GM21786 (cell line): ENCODE results near the gene FAM110C.
"Not testable (repeated sequence)": the region's sequence is repeated elsewhere in the genome, so short reads cannot be mapped to it uniquely, and the experiment has no call there.

Source experiments
- ATAC-seq: cut with Tn5 transposase; IDR thresholded peaks from one replicate; pipeline ENCODE4 v1.9.1; 2021; ENCODE audit not compliant: unreplicated experiment

FAM110C gene

GRCh38 chr2:46471-47345 lies at the start of gene FAM110C:
Gene FAM110C (minus strand): TSS chr2:46505. CDS start chr2:46385, 120 bp downstream.
- ATAC-seq = no peak

GRCh38 chr2:92326-92725 lies 46.0 kb upstream of the FAM110C start:
- ATAC-seq = no peak

- ATAC-seq = no peak
Observed at GRCh38 chr2:90645-91312, 44.5 kb upstream of the FAM110C start.

GRCh38 chr2:85761-86160 lies 39.5 kb upstream of the FAM110C start:
- ATAC-seq = no peak

- ATAC-seq = no peak
Observed at GRCh38 chr2:84121-84520, 37.8 kb upstream of the FAM110C start.

GRCh38 chr2:80971-81736 lies 34.8 kb upstream of the FAM110C start:
- no peak for ATAC-seq

- no peak for ATAC-seq
Observed at GRCh38 chr2:80378-80777, 34.1 kb upstream of the FAM110C start.

- no peak for ATAC-seq
Observed at GRCh38 chr2:71309-72035, 25.2 kb upstream of the FAM110C start.

- no peak for ATAC-seq
Observed at GRCh38 chr2:69366-70344, 23.4 kb upstream of the FAM110C start.

- not testable (repeated sequence) for ATAC-seq
Observed at GRCh38 chr2:68637-69036, 22.3 kb upstream of the FAM110C start.

GRCh38 chr2:66853-67252 lies 20.5 kb upstream of the FAM110C start:
- no peak for ATAC-seq

- no peak for ATAC-seq
Observed at GRCh38 chr2:65121-65520, 18.8 kb upstream of the FAM110C start.

- ATAC-seq = no peak
Observed at GRCh38 chr2:55587-56448, 9.5 kb upstream of the FAM110C start.

- ATAC-seq = no peak
Observed at GRCh38 chr2:51613-52012, 5.3 kb upstream of the FAM110C start.

GRCh38 chr2:47737-48136 lies 1.4 kb upstream of the FAM110C start:
- no peak for ATAC-seq

- ATAC-seq = no peak
Observed at GRCh38 chr2:47346-47725, 1.0 kb upstream of the FAM110C start.

GRCh38 chr2:46131-46470 lies 204 bp downstream of the FAM110C start:
- ATAC-seq = no peak

- no peak for ATAC-seq
Observed at GRCh38 chr2:45342-46130, 769 bp downstream of the FAM110C start.
